ENCODE measurements around the gene OGG1. TPM values are rescaled to one million over a fixed set of nuclear protein-coding genes. Genes with fewer than 3 reads are reported as not detected.

Gene OGG1
- total and polyA plus RNA-seq, 9 of the 15 experiments (the other 6 are each of a cell fraction or from before 2014, with no cell fraction given) = 6.6 to 33.0 (median 24.4) TPM

GRCh38 chr3:9747267-9747666 is 2.5 kb upstream of the OGG1 start:
- POLR2A ChIA-PET = interaction anchor here (0.8 to 5.4 kb wide), 4 partner anchors 10 to 97 kb away, joined by 3 to 58 read pairs (median 26); partner anchors contain the start of gene BRPF1
- Histone ChIP-seq H4K20me1 (replicated peaks; ENCODE audit: control insufficient read depth, insufficient read depth, low read length) (no peaks in the 10 kb centered on the region), H3K79me2 (ENCODE audit: control insufficient read depth, insufficient read depth, low read length) (peaks cover 16% of the 10 kb centered on the region), H3K27ac (ENCODE audit: extremely low read depth, low read depth, low read length) (no peak overlapping the region), H3K4me1 (replicated peaks in 1 of 2; ENCODE audit: control insufficient read depth in 2 of 2, insufficient read depth in 2 of 2, low read length in 2 of 2) (peaks cover 12 to 27% of the 10 kb centered on the region in 2 experiments; a peak in 4 of 5 replicates), H3K4me3 (no peak overlapping the region), H3K9ac (ENCODE audit: insufficient read depth in 1 of 2, low read depth in 2 of 2, low read length in 2 of 2) (peak overlapping the region in 1 of 2 experiments; percentile 31; a peak in 2 of 4 replicates), H3K9me3 (replicated peaks; ENCODE audit: control insufficient read depth, insufficient read depth, low read depth, low read length) (no peaks in the 10 kb centered on the region), H3K36me3 (ENCODE audit: control insufficient read depth, insufficient read depth, low read length) (peaks cover 82% of the 10 kb centered on the region), H3K27me3 (ENCODE audit: control insufficient read depth in 2 of 2, insufficient read depth in 2 of 2, low read length in 2 of 2) (no peaks in the 10 kb centered on the region), H3K9me1 (ENCODE audit: control insufficient read depth, insufficient read depth, low read length) (no peaks in the 10 kb centered on the region), H3K4me2 (ENCODE audit: insufficient read depth, low read length) (no peak overlapping the region), H2AFZ (ENCODE audit: low read depth, low read length) (no peak overlapping the region)
- FAIRE-seq (no peak), DNase-seq (ENCODE audit: extremely low read depth in 1 of 4, low spot score in 3 of 4) (no peak), ATAC-seq (no peak)
- TF ChIP-seq TAF7 (tag; IDR thresholded peaks at IDR 0.05) (no peak), E2F6 (IDR thresholded peaks at IDR 0.05; ENCODE audit: borderline replicate concordance in 1 of 2, extremely low read depth in 1 of 2, insufficient read depth in 1 of 2, insufficient read length in 1 of 2, low read depth in 1 of 2, low read length in 1 of 2, poor library complexity in 1 of 2, severe bottlenecking in 1 of 2) (no peak), ZNF445 (CRISPR knock-in tag; IDR thresholded peaks at IDR 0.05; ENCODE audit: low read depth) (no peak), RREB1 (CRISPR knock-in tag; IDR thresholded peaks at IDR 0.05) (no peak)
- CTCF ChIA-PET (ENCODE audit: low intra/inter-chr PET ratio) = no interaction called here
- 85% methylated on average over 8 of the region's 8 CpGs for WGBS (ENCODE audit: insufficient coverage, low coverage, missing lambda C conversion rate)
- no TSS peak for BruUV-seq (replicated peaks)
- in situ Hi-C loops (cut with MboI) = no loop called here
- intact Hi-C loops (cut with micrococcal nuclease) = no loop called here
